Skin of body (tissue), 2 donors: ENCODE measurements around the gene CD84. TPM values are rescaled to one million over a fixed set of nuclear protein-coding genes. Genes with fewer than 3 reads are reported as not detected.
"Not testable (repeated sequence)": the region's sequence is repeated elsewhere in the genome, so short reads cannot be mapped to it uniquely, and the experiment has no call there.

Source experiments
- DNase-seq: peaks from one replicate; lab custom pipeline; 2025; lab: John Stamatoyannopoulos, UW
- total RNA-seq: library from RNA; depleted of rRNA; stranded (reverse); fragments of >200 nt; gene quantifications from one replicate; pipeline ENCODE4 v1.2.3, GENCODE V29; 2014

The CD84 gene
- total RNA-seq, 1 donor from 2014 or later, result 3.8 TPM

DNA sequence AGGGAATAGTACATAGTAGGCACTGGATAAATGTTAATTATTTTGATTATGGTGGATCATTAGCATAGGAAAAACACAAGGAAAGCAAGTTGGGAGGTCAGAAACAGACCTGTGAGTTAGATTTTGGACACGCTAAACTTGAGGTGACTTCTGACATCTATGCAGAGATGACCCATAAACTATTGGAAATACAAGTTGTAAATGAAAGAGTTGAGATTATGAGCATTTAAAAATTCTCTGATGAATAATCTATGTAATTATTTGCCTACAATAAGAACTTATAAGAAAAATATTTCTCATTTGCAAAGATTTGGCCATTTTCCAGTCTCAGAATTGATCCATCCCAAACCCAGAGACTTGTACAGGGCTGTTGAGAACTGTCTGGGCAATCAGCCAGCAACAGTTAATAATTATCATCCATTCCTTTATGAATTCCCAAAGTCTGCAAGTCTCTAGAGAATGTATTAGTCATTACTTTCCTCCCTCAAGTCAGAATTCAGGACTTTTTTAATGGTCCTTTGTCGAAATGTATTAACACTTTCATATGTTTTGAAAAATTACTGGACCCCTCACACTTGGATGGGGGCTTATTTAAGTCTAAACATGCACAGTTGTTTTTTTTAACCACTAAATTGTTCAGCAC, 36.9 kb downstream of the CD84 start:
- DNase-seq, result no peak

DNA sequence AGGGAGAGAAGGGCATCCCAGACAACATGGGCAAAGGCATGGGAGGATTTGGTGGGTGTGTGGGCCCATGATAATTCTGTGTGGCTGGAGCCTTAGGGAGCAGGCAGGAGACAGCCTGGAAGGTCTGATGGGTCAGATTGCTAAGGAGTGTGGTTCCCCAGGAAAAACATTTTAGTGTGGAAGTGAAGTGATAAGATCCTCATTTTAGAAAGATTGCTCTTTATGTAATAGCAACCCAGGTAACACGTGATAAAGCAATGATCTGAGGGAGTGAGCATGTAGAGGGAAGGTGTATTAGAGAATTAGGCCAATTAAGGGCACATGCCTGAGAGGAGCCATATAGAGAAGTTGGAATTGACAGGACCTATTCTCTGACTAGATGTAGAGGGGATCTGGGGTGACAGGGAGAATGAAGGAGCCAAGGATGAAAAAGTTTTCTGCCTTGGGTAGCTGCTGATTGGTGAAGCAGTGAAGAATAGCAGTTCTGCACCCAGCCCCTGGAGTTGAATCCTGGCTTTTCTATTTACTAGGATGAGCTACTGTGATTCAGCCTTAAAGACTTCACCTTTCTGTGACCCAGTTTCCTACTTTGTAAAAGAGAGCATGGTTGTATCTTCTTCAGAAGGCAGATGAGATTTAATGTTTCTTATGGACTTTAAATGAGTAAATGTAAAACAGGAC, 37.5 kb downstream of the CD84 start:
- DNase-seq, result no peak

DNA sequence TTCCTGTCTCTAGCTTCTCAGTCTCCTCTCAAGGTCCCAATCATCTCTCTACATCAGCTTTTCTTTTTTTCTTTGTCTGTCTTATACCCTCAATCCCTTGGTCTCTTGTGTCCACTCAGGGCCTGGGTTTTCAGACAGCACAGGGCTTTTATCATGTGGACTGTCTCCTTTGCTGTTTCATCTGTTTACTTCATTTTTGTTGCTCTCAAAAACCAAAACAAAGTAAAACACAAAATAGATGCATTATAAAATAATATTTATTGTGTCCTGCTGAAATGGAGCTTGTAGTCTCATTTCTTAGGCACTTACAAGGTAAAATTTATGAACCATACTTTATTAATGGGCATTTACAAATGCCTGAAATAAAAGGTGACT, 38.5 kb downstream of the CD84 start:
- no peak for DNase-seq

DNA sequence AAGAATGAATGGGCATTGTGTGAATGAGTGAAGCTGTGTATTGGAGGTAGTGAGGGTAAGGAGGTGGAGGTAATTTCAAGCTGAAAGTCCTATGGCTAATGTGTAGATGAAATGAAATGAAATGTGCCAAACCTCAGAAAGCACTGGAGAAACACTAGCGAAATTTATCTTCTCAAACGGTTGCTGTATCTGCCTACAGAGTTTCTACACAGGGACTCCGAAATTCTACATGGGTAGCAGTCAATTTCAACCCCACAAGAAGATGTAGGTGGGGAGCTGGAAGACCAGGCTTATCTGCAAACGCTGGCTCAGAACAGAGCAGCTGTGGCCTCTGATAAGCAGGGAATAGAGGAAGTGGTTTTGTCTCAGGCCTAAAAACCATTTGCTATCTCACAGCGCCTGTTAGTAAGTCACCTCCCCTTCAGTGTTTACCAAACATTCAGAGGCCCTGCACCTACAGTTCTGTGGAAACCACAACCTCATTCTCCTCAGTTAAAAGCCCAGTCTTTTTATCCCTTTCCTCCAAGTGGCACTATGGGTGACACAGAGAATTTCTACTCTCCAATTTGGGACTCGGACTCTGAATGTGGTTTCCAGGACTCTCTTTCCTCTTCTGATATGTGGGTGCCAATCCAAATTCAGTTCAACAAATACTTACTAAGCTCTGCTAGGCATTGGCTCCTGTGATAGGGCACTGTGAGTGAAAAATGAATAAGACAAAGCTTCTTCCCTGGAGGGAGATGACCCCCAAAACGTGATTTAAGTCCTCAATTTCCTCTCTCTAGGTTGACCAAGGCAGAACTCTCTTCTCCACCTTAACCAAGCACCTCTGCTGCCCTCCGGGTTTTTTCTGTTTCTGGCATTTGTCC, 39.1 kb downstream of the CD84 start:
- no peak for DNase-seq

DNA sequence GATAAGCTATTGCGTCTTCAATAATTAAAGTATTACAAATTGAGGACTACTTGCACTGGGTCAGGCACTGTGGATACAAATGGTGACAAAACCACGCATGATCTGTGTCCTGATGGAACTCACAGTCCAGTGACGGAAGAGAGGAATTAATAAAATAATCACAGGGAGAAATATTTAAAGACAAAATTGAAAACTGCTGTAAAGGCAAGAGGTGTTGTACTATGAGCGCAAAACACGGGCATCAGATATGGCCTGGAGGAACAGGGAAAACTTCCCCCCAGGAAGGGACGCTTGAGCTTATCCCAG, 39.7 kb downstream of the CD84 start:
- no peak for DNase-seq

DNA sequence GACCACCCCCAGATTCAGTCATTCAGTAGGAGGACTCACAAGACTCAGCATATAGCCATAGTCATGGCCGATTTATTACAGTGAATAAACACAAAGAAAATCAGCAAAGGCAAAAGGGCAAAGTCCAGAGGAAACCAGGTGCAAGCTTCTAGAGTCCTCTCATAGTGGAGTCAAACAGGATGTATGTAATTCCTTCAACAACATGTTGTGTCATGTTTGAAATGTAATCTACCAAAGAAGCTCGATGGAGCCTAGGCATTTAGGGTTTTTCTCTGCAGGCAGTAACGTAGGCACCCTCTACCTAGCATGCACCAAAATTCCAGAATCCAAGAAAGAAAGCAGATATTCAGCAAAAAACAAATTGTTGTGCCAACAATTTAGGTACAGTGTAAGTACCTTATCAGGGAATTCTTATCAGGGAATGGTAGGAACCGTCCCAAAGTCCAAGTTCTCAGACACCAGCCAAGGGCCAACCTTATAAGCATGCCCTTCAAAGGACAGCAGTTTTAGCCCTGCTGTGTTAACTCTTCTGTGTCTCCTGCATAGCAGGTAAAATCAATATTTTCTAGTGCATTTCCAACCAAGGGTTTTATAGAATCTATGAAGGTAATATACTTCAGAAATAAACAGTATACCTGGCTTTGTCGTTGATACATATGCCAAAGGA, 40.2 kb downstream of the CD84 start:
- no peak for DNase-seq

DNA sequence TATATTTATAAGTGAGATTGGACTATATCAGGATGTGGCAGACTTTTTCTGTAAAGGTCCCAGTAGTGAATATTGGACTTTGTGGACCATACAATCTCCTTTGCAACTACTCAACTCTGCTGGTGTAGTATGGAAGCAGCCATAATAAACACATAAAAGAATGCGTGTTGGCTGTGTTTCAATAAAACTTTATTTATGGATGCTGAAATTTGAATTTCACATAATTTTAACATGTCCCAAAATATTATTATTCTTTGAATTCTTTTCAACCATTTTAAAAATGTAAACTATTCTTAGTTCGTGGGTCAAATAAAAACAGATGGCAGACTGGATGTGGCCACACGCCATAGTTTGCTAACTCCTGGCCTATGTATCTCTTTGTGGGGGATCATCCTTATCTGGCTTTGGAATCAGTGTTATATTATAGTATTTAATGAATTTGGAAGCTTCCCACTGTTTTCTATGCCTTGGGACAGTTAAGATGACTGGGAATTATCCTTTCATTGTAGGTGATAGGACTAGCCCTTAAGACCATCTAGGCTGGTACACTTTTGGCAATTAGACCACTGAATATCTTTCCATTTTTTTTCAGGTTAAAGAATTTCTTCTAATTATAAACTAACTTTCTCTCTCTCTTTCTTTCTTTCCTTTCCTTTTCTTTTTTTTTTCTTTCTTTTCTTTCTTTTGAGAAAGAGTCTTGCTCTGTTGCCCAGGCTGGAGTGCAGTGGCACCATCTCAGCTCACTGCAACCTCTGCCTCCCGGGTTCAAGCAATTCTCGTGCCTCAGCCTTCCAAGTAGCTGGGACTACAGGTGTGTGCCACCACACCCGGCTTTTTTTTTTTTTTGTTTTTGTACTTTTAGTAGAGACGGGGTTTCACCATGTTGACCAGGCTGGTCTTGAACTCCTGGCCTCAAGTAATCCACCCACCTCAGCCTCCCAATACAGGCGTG, 41.3 kb downstream of the CD84 start:
- DNase-seq, result no peak

DNA sequence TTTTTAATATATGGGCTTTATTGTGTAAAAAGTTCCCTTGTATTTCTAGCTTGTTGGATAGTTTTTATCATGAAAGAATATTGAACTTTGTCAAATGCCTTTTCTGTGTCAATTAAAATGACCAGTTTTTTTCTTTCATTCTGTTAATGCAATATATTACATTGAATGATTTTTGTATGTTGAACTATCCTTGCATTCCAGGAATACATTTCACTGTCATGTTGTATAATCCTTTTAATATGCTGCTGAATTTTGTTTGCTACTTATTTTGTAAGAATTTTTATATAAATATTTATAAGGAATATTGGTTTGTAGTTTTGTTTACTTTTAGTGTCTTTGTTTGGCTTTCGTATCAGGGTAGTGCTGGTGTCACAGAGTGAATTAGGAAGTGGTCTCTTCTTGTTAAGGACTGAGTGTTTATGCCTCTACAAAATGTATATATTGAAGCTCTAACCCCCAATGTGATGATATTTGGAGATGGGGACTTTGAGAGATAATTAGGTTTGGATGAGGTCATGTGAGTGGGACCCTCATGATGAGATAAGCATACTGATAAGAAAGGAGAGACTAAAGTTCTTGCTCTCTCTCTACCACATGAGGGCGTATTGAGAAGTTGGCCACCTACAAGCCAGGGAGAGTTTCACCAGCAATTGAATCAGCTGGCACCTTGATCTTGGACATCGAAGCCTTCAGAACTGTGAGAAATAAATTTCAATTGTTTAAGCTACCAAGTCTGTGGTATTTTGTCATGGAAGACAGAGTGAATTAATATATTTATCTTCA, 44.3 kb downstream of the CD84 start:
- no peak for DNase-seq

DNA sequence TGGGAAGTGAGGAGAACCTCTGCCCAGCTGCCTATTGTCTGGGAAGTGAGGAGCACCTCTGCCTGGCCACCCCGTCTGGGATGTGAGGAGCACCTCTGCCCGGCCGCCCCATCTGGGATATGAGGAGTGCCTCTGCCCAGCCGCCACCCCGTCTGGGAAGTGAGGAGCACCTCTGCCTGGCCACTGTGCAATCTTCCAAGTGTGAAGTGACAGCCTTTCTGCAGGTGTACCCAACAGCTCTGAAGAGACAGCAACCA, 46.8 kb downstream of the CD84 start:
- DNase-seq, result not testable (repeated sequence)

DNA sequence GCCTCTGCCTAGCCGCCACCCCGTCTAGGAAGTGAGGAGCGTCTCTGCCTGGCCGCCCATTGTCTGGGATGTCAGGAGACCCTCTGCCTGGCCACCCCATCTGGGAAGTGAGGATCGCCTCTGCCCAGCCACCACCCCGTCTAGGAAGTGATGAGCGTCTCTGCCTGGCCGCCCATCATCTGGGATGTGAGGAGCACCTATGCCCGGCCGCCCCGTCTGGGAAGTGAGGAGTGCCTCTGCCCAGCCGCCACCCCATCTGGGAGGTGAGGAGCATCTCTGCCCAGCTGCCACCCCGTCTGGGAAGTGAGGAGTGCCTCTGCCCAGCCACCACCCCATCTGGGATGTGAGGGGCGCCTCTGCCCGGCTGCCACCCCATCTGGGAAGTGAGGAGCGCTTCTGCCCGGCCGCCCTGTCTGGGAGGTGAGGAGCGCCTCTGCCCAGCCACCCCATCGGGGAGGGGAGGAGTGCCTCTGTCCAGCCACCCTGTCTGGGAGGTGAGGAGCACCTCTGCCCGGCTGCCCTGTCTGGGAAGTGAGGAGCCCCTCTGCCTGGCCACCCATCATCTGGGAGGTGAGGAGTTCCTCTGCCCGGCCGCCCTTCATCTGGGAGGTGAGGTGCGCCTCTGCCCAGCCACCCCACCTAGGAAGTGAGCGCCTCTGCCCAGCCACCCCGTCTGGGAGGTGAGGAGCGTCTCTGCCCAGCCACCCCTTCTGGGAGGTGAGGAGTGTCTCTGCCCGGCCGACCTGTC, 47.3 kb downstream of the CD84 start:
- DNase-seq, result not testable (repeated sequence)

DNA sequence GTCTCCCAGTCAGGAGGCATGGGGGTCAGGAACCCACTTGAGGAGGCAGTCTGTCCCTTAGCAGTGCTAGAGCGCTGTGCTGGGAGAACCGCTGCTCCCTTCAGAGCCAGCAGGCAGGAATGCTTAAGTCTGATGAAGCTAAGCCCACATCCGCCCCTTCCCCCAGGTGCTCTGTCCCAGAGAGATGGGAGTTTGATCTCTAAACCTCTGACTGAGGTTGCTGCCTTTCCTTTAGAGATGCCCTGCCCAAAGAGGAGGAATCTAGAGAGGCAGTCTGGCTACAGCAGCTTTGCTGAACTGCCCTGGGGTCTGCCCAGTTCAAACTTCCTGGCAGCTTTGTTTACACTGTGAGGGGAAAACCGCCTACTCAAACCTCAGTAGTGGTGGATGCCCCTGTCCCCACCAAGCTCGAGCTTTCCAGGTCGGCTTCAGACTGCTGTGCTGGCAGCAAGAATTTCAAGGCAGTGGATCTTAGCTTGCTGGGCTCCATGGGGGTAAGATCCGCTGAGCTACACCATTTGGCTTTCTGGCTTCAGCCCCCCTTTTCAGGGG, 49.8 kb downstream of the CD84 start:
- DNase-seq, result not testable (repeated sequence)

DNA sequence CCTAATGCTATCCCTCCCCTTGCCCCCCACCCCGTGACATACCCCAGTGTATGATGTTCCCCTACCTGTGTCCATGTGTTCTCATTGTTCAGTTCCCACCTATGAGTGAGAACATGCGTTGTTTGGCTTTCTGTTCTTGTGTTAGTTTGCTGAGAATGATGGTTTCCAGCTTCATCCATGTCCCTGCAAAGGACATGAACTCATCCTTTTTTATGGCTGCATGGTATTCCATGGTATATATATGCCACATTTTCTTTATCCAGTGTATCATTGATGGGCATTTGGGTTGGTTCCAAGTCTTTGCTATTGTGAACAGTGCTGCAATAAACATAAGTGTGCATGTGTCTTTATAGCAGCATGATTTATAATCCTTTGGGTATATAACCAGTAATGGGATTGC, 55.5 kb downstream of the CD84 start:
- DNase-seq, result not testable (repeated sequence)

DNA sequence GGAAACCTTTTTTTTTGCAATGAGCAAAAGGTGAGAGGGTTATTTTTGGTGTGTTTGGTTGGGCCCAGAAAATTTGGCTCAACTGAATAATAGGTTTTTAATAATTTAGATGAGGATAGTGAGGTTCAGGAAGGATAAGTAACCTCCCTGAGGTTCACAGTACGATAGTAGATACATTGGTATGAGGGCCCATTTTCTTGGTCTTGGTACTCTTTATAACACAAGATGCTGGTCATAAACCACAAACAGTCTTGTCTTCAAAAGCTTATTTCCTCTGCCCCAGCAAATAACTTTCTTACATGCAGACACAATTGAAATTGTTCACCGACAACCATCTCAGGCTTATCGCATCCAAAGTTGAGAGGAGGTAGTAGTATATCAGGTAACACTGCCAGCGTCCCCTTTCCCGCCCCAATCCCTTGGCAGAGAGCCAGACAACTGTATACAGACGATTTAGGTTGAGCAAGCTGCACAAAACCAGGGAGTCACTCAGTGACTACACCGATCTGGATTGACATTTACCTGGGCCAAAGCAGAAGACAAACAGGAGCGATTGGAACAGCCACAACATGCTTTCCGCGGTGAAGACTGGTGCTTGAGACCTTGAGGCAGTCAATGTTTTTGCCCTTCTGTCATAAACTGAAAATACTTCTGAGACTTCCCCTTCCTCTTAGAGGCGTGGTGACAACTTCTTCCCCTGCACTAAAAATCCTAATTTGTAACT, 56.5 kb downstream of the CD84 start, which contains the start of gene SLAMF6:
SLAMF6 (minus strand) TSS at position 634 of the 724 bp plus-strand sequence; CDS start at position 571, 63 bp downstream.
- no peak for DNase-seq

DNA sequence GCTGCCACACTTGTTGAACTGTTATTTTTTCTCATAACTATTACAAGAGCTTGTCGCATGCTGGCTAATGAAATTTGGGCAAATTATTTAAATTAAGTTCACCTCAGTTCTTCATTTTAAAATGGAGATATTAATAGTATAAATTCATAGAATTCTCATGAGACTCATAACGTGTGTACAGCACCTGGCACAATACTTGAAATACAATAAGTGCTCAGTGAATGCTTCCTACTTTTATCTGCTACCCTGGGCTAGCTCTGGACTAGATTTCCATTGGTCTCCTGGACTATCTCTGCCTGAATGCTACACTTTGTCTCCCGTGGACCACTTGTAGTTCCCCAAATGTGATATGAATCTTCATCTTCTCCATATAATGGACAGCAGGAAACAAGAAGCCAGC, 57.2 kb downstream of the CD84 start:
- no peak for DNase-seq

DNA sequence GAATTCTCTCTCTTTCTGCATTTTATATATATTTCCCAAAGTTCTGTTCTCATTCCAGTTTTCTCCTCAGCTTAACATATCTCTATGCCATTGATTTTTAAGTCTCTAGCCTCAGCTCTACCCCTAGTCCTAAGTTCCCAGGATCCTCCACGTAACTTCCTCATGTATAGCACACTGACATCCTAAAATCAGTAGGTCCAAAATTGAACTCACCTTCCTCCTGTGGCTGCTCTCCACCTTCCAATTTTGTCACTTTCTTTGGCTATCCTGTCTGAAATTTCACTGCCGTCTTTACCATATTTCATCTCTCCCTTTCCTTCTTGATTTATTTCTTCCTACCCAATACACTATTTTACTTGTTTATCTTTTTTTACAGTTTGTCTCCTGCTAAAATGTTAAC, 57.7 kb downstream of the CD84 start:
- no peak for DNase-seq

DNA sequence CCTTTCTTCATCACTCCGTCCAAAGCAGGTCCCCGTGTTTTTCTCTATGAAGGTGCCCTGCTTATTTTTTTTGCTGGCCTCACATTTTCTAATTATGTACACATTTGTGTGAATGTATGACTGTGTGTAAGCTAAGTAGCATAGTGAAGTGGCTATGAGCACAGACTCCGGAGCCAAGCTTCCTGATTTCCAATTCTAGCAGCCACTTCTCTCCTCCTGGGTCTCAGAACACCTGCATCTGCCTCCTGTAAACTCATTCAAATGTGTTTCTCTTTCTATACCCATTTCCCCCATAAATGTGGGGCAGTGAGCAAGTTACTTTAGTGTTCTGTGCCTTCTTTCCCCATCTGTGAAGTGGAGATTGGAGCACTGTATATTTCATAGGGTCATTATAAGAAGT, 58.3 kb downstream of the CD84 start:
- DNase-seq, result no peak

DNA sequence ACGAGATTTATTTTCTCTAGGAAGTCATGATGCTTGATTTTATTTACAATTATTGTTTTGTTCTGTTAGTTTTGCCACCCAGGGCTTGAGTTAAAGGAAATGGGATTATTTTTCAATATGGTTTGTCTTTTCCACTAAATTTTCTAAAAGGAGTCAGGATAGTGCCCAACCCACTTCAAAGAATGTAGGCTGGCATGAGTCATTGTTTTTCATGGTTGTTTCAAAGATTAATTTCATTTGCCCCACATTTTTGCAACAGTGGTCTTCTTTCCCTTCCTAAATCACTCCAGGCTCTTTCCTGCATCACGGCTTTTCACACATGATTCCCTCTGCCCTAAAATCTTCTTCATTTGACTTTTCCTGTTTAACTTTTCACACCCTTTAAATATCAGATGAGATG, 58.7 kb downstream of the CD84 start:
- DNase-seq, result no peak

DNA sequence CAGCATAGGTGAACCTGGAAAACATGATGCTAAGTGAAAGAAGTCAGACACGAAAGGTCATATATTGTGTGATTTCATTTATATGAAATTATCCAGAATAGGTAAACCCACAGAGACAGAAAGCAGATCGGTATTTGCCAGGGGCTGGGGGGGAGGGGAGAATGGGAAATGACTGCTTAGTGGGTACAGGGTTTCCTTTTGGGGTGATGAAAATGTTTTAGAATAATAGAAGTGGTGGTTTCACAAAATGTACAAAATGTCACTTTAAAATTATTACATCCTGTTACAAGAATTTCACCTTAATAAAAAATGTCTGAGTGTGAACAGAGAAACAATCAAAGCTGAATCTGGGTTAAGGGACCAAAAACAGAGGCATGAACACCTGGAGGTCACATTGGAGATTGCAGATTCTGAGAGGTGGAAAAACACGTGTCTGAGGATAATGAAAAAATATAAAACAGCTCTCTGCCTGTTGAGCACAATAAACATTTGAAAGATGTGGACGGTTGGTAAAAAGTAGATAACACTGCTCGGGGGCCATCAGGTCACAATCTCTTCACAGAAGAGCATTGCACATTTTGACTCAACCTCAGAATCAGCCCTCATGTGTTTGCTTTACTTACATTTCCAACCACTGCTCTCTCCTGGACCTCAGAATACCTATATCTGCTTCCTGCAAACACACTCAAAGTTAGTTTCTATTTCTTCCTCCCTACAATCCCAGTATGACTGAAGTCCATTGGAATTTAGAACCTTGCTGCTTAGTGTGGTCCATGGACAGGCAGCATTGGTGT, 59.5 kb downstream of the CD84 start:
- DNase-seq, result no peak
